HepG2 (cell line): ENCODE data around the gene TNC. TPM values are rescaled to one million over a fixed set of nuclear protein-coding genes. Genes with fewer than 3 reads are reported as not detected.
A peak's percentile ranks its signal among the peaks of the same experiment; 100 is the strongest.

Experiments
- ATAC-seq: fragments of 200-7000 bp; cut with Tn5 transposase; 3 replicates; pipeline ENCODE4 v1.9.1; 2020; ENCODE audit warnings: mild to moderate bottlenecking, moderate library complexity
- BruUV-seq: library from RNA; stranded (reverse); fragments of 400-500 nt; replicated peaks from 2 replicates; lab custom pipeline; 2021; lab: Mats Ljungman, UMichigan
- CTCF ChIA-PET: fragments of 300-600 bp; formaldehyde crosslinking; extraction: SDS; loops from one replicate; lab custom pipeline; 2021; ENCODE audit warnings: low total read pairs, inconsistent platforms, low intra/inter-chr PET ratio; lab: Yijun Ruan, JAX
- POLR2A ChIA-PET: fragments of 350-600 bp; sonication (Branson Sonifier 250); formaldehyde crosslinking; loops from one replicate; lab custom pipeline; 2020; ENCODE audit warnings: antibody characterized with exemption, inconsistent platforms; lab: Yijun Ruan, JAX
- DNase-seq: peaks from one replicate; pipeline ENCODE4 v3.0.0-alpha.2; 2015; ENCODE audit warnings: low spot score
- FAIRE-seq: peaks from 3 replicates; lab custom pipeline; 2011; peaks lifted over from hg19 to GRCh38; lab: Jason Lieb, UNC
- H2AFZ ChIP-seq: one replicate; pipeline ENCODE4 v1.6.1; 2011; ENCODE audit warnings: low read length, inconsistent platforms
- H3K27ac ChIP-seq: fragments of 300-600 bp; 3 replicates; pipeline ENCODE4 v1.8.0; 2011; ENCODE audit warnings: mixed run types, mild to moderate bottlenecking, mixed read lengths, low read length, inconsistent platforms; ENCODE audit not compliant: insufficient read depth; ENCODE audit errors: extremely low read length
- H3K27me3 ChIP-seq, 2 experiments: fragments of 200-600 bp in 1 of 2; 2 replicates in 1 of 2; 3 replicates in 1 of 2; pipeline versions ENCODE4 v1.6.0 to v1.8.0; 2011; ENCODE audit warnings: low read length in 2 of 2, mild to moderate bottlenecking in 2 of 2, moderate library complexity in 2 of 2, inconsistent platforms in 1 of 2; ENCODE audit not compliant: insufficient read depth in 2 of 2, control insufficient read depth in 1 of 2
- H3K36me3 ChIP-seq, 2 experiments: fragments of 200-600 bp in 1 of 2; replicated peaks in 1 of 2; 2 replicates in 1 of 2; 3 replicates in 1 of 2; pipeline versions ENCODE4 v1.5.1 to v1.8.0; 2011; ENCODE audit warnings: low read length in 2 of 2, inconsistent platforms in 1 of 2; ENCODE audit not compliant: insufficient read depth in 2 of 2, control insufficient read depth in 1 of 2
- H3K4me1 ChIP-seq: 2 replicates; pipeline ENCODE4 v1.5.1; 2012; ENCODE audit warnings: low read length, inconsistent platforms; ENCODE audit not compliant: insufficient read depth
- H3K4me2 ChIP-seq: 2 replicates; pipeline ENCODE4 v1.6.0; 2011; ENCODE audit warnings: low read depth, low read length, inconsistent platforms
- H3K4me3 ChIP-seq, 3 experiments: fragments of 200-600 bp in 1 of 3; sonication (generic), shearing (Covaris generic) in 1 of 3; replicated peaks in 1 of 3; 2 replicates each; pipeline ENCODE4 v1.5.1; 2011 to 2016; ENCODE audit warnings: low read length in 3 of 3, inconsistent platforms in 2 of 3, low read depth in 2 of 3, mild to moderate bottlenecking in 2 of 3, control low read depth in 1 of 3, mixed read lengths in 1 of 3; ENCODE audit not compliant: insufficient read depth in 1 of 3
- H3K79me2 ChIP-seq: one replicate; pipeline ENCODE4 v1.6.1; 2011; ENCODE audit warnings: low read length, inconsistent platforms; ENCODE audit not compliant: insufficient read depth
- H3K9ac ChIP-seq: 2 replicates; pipeline ENCODE4 v1.6.0; 2011; ENCODE audit warnings: mild to moderate bottlenecking, low read depth, low read length, inconsistent platforms; ENCODE audit not compliant: insufficient read depth
- H3K9me3 ChIP-seq: 2 replicates; pipeline ENCODE4 v1.5.1; 2012; ENCODE audit warnings: mild to moderate bottlenecking, low read length
- H4K20me1 ChIP-seq: 2 replicates; pipeline ENCODE4 v1.6.0; 2011; ENCODE audit warnings: inconsistent platforms, mild to moderate bottlenecking, low read length, moderate library complexity; ENCODE audit not compliant: insufficient read depth
- ARID5B ChIP-seq: IDR thresholded peaks from 2 replicates; pipeline ENCODE4 v1.4.0; 2020; ENCODE audit warnings: mild to moderate bottlenecking, missing genetic modification reagents
- ARNT ChIP-seq: fragments of 450-650 bp; IDR thresholded peaks from 2 replicates; pipeline ENCODE4 v1.6.1; 2017
- CEBPB ChIP-seq: IDR thresholded peaks from 2 replicates; pipeline ENCODE4 v1.6.1; 2011; ENCODE audit warnings: low read depth, low read length, improper control_type of control experiment, borderline replicate concordance
- CEBPG ChIP-seq: IDR thresholded peaks from 2 replicates; pipeline ENCODE4 v1.6.1; 2016
- DNMT1 ChIP-seq: sonication (generic); formaldehyde crosslinking; IDR thresholded peaks from 2 replicates; pipeline ENCODE4 v1.5.1; 2020; ENCODE audit warnings: mild to moderate bottlenecking, missing genetic modification reagents
- DRAP1 ChIP-seq: IDR thresholded peaks from 2 replicates; pipeline ENCODE4 v1.6.1; 2016; ENCODE audit warnings: missing genetic modification reagents, missing compliant biosample characterization
- FOXA1 ChIP-seq, 2 experiments: fragments of 450-650 bp in 1 of 2; sonication (generic) in 1 of 2; formaldehyde crosslinking in 1 of 2; IDR thresholded peaks; 2 replicates each; pipeline versions ENCODE4 v1.4.0 to v1.6.1; 2016 to 2020; ENCODE audit warnings: missing genetic modification reagents in 1 of 2
- FOXA3 ChIP-seq: IDR thresholded peaks from 2 replicates; pipeline ENCODE4 v1.6.1; 2016; ENCODE audit warnings: missing genetic modification reagents, missing compliant biosample characterization
- FOXJ3 ChIP-seq: sonication (generic); formaldehyde crosslinking; IDR thresholded peaks from 2 replicates; pipeline ENCODE4 v1.4.0; 2020; ENCODE audit warnings: missing genetic modification reagents, mild to moderate bottlenecking, borderline replicate concordance
- GATAD2A ChIP-seq: IDR thresholded peaks from 2 replicates; pipeline ENCODE4 v1.6.1; 2016
- GLMP ChIP-seq: sonication (generic); formaldehyde crosslinking; IDR thresholded peaks from 2 replicates; pipeline ENCODE4 v1.9.0; 2021; ENCODE audit warnings: missing genetic modification reagents, mild to moderate bottlenecking, borderline replicate concordance
- MAFF ChIP-seq: IDR thresholded peaks from 2 replicates; pipeline ENCODE4 v1.6.1; 2011; ENCODE audit warnings: low read depth, low read length, improper control_type of control experiment
- PAX8 ChIP-seq: sonication (generic); formaldehyde crosslinking; IDR thresholded peaks from 2 replicates; pipeline ENCODE4 v1.8.0; 2022; ENCODE audit warnings: mild to moderate bottlenecking, missing genetic modification reagents, borderline replicate concordance
- SOX13 ChIP-seq, 3 experiments: fragments of 450-650 bp in 1 of 3; sonication (generic) in 1 of 3; formaldehyde crosslinking in 1 of 3; IDR thresholded peaks in 2 of 3; conservative IDR thresholded peaks in 1 of 3; 2 replicates each; pipeline versions ENCODE4 v1.5.0 to v1.6.1; 2016 to 2020; ENCODE audit warnings: antibody characterized with exemption in 1 of 3, mild to moderate bottlenecking in 1 of 3, missing compliant biosample characterization in 1 of 3, missing genetic modification reagents in 1 of 3, moderate library complexity in 1 of 3
- ZKSCAN1 ChIP-seq: fragments of 150-350 bp; IDR thresholded peaks from 2 replicates; pipeline ENCODE4 v1.6.1; 2014; ENCODE audit warnings: low read length
- ZNF317 ChIP-seq: sonication (generic); formaldehyde crosslinking; IDR thresholded peaks from 2 replicates; pipeline ENCODE4 v1.5.0; 2020; ENCODE audit warnings: mild to moderate bottlenecking, missing genetic modification reagents
- WGBS: methylation state at CpG from one replicate; pipeline ENCODE4 v1.1.6; 2017; ENCODE audit warnings: low lambda C conversion rate; 5-methylcytosine and 5-hydroxymethylcytosine counted together
- in situ Hi-C: cut with HindIII; loops from 2 replicates; pipeline ENCODE4 v1.10.0; 2017; ENCODE audit warnings: low pct_unique_long_range_greater_than_20kb; ENCODE audit not compliant: extremely low pct_ligation_motif_present
- intact Hi-C: fragments of 100-400 bp; cut with micrococcal nuclease; formaldehyde crosslinking; loops from one replicate; pipeline ENCODE4 v1.10.0; 2022; ENCODE audit not compliant: unreplicated experiment
- polyA plus RNA-seq, 8 experiments: library from polyadenylated mRNA; depleted of rRNA in 3 of 8; stranded (reverse) in 7 of 8; unstranded in 1 of 8; fragments of >200 nt; fragmentation: Illumina TruSeq in 4 of 8; extraction: Trizol in 4 of 8; gene quantifications; 2 replicates each; pipeline versions ENCODE4 v1.2.1 to v1.2.3, GENCODE V29; 2011 to 2016; ENCODE audit warnings: low read depth in 4 of 8, missing spikeins in 1 of 8, mixed read lengths in 1 of 8; ENCODE audit not compliant: insufficient read depth in 1 of 8
- total RNA-seq, 5 experiments: library from RNA; depleted of rRNA; stranded (reverse); fragments of >200 nt; fragmentation: Illumina TruSeq; extraction: Trizol; gene quantifications; 2 replicates each; pipeline ENCODE4 v1.2.3, GENCODE V29; 2016; ENCODE audit warnings: low read depth in 1 of 5
- TF ChIP-seq, protein P1 (sequence below): IDR thresholded peaks from 2 replicates; pipeline ENCODE4 v1.6.1; 2016; ENCODE audit warnings: missing compliant biosample characterization, missing genetic modification reagents, borderline replicate concordance
- TF ChIP-seq, protein P2 (sequence below): sonication (generic); formaldehyde crosslinking; IDR thresholded peaks from 2 replicates; pipeline ENCODE4 v1.4.0; 2020; ENCODE audit warnings: mild to moderate bottlenecking, missing genetic modification reagents

The TNC gene
- total and polyA plus RNA-seq, 2 of the 13 experiments (the other 11 are each of a cell fraction or from before 2014, with no cell fraction given) = not detected

DNA sequence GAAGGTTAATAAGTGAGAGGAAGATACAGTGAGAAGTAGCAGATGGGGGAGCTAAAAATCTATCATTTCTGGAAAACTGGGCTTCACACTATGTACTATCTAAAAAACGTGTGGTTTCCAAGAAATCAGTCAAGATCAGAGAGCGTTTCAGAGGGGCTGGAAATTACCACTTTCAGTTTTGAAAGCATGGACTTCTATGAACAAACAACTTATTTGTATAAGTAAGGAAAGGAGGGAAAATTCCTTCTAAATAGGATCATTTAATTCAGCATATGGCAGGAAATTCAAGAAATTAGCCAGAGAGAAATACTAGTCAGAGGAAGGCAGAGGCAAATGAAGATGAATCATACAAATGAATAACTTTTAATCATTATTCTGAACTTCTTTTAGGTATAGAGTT lies 11.3 kb downstream of the TNC start (continued):
- TF ChIP-seq GLMP (CRISPR knock-in tag) = no peak
- no peak for TF ChIP-seq ZNF317 (CRISPR knock-in tag)
- no peak for TF ChIP-seq DNMT1 (CRISPR knock-in tag)

- 0% methylated on average over 1 of the region's 1 CpG for WGBS
- CTCF ChIA-PET = no interaction called here
- H3K9ac ChIP-seq = no peak overlapping the region
- H2AFZ ChIP-seq = no peak overlapping the region
- no peak for ATAC-seq
- H3K27me3 ChIP-seq = no peaks in the 10 kb centered on the region
- peak; percentile 12 for DNase-seq
- POLR2A ChIA-PET = no interaction called here
- H3K36me3 ChIP-seq = no peaks in the 10 kb centered on the region
- intact Hi-C loops (loop anchor here (2.0 kb wide), 1 partner anchor 65 kb away; no protein-coding TSS in a partner anchor), in situ Hi-C loops (no loop called here)
- H3K4me2 ChIP-seq = no peak overlapping the region
- no peaks in the 10 kb centered on the region for H3K79me2 ChIP-seq
- FAIRE-seq = no peak
- H4K20me1 ChIP-seq = no peaks in the 10 kb centered on the region
- H3K27ac ChIP-seq = no peak overlapping the region
- no TSS peak for BruUV-seq
- no peaks in the 10 kb centered on the region for H3K9me3 ChIP-seq
- no peak overlapping the region for H3K4me3 ChIP-seq
- no peaks in the 10 kb centered on the region for H3K4me1 ChIP-seq
- TF ChIP-seq FOXJ3 (CRISPR knock-in tag) (no peak), MAFF (peak; percentile 81), SOX13 (IDR thresholded peaks at IDR 0.05) (no peak), SOX13 (CRISPR knock-in tag; conservative IDR thresholded peaks at IDR 0.05 in 1 of 2, IDR thresholded peaks at IDR 0.05 in 1 of 2) (peak in 1 of 2 experiments; percentile 18; a peak in 1 of 4 replicates), ARNT (no peak), PAX8 (CRISPR knock-in tag) (no peak), ZKSCAN1 (no peak), GATAD2A (0 out of 2 replicates have a peak, but pooled peaks have one; percentile 40), FOXA3 (CRISPR knock-in tag) (peak; percentile 80; the same call in 1 of the 2 replicates), CEBPB (peak; percentile 87), CEBPG (peak; percentile 79), DRAP1 (CRISPR knock-in tag) (no peak), FOXA1 (IDR thresholded peaks at IDR 0.05) (no peak), FOXA1 (CRISPR knock-in tag; IDR thresholded peaks at IDR 0.05) (peak; percentile 56), ARID5B (CRISPR knock-in tag) (peak; percentile 41; the same call in 1 of the 2 replicates)
- TF ChIP-seq, protein P1, sequence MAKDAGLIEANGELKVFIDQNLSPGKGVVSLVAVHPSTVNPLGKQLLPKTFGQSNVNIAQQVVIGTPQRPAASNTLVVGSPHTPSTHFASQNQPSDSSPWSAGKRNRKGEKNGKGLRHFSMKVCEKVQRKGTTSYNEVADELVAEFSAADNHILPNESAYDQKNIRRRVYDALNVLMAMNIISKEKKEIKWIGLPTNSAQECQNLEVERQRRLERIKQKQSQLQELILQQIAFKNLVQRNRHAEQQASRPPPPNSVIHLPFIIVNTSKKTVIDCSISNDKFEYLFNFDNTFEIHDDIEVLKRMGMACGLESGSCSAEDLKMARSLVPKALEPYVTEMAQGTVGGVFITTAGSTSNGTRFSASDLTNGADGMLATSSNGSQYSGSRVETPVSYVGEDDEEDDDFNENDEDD = no peak
- TF ChIP-seq, protein P2, sequence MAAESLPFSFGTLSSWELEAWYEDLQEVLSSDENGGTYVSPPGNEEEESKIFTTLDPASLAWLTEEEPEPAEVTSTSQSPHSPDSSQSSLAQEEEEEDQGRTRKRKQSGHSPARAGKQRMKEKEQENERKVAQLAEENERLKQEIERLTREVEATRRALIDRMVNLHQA = no peak
Measured at GRCh38 chr9:115106001-115106400, 12.0 kb downstream of the TNC start.
